GM23338 (cell line): ENCODE results near the gene PRR29. TPM values are rescaled to one million over a fixed set of nuclear protein-coding genes. Genes with fewer than 3 reads are reported as not detected.

Experiments
- ATAC-seq: fragments of 200-7000 bp; cut with Tn5 transposase; 3 replicates; pipeline ENCODE4 v1.9.1; 2020
- DNase-seq: peaks from one replicate; pipeline ENCODE4 v3.0.0-alpha.2; 2015; ENCODE audit warnings: low spot score
- H2AFZ ChIP-seq: fragments of 200-600 bp; sonication (generic); 2 replicates; pipeline ENCODE4 v1.8.0; 2016; ENCODE audit warnings: antibody characterized with exemption, mild to moderate bottlenecking, moderate library complexity
- H3F3A ChIP-seq: fragments of 200-600 bp; sonication (generic); replicated peaks from 2 replicates; pipeline ENCODE4 v1.8.0; 2017; ENCODE audit warnings: antibody characterized with exemption, mixed run types, low read depth
- H3K27ac ChIP-seq: fragments of 200-600 bp; sonication (generic); 2 replicates; pipeline ENCODE4 v1.6.1; 2016; ENCODE audit warnings: low read depth
- H3K27me3 ChIP-seq: fragments of 200-600 bp; sonication (generic); 2 replicates; pipeline ENCODE4 v1.8.0; 2016; ENCODE audit warnings: mild to moderate bottlenecking, mixed run types, moderate library complexity; ENCODE audit not compliant: insufficient read depth
- H3K36me3 ChIP-seq: fragments of 200-600 bp; sonication (generic); 2 replicates; pipeline ENCODE4 v1.8.0; 2016; ENCODE audit warnings: mild to moderate bottlenecking; ENCODE audit not compliant: insufficient read depth
- H3K4me1 ChIP-seq: fragments of 200-600 bp; sonication (generic); 2 replicates; pipeline ENCODE4 v1.8.0; 2016; ENCODE audit warnings: mild to moderate bottlenecking, moderate library complexity; ENCODE audit not compliant: insufficient read depth
- H3K4me2 ChIP-seq: fragments of 200-600 bp; sonication (generic); 2 replicates; pipeline ENCODE4 v1.7.1; 2017; ENCODE audit warnings: mixed run types
- H3K4me3 ChIP-seq: fragments of 200-600 bp; sonication (generic); 2 replicates; pipeline ENCODE4 v1.6.1; 2016; ENCODE audit warnings: mixed run types
- H3K79me2 ChIP-seq: fragments of 200-600 bp; sonication (generic); replicated peaks from 2 replicates; pipeline ENCODE4 v1.8.0; 2017; ENCODE audit warnings: mild to moderate bottlenecking; ENCODE audit not compliant: insufficient read depth
- H3K9me2 ChIP-seq: fragments of 200-600 bp; sonication (generic); 2 replicates; pipeline ENCODE4 v1.8.0; 2017; ENCODE audit not compliant: insufficient read depth
- H4K20me1 ChIP-seq: fragments of 200-600 bp; sonication (generic); replicated peaks from 2 replicates; pipeline ENCODE4 v1.8.0; 2017; ENCODE audit warnings: mild to moderate bottlenecking; ENCODE audit not compliant: insufficient read depth
- H3K27ac Mint-ChIP-seq: 2 replicates; pipeline ENCODE4 v1.8.0; 2020; ENCODE audit warnings: inconsistent platforms, mild to moderate bottlenecking, moderate library complexity, mixed read lengths
- H3K27me3 Mint-ChIP-seq: 3 replicates; pipeline ENCODE4 v1.8.0; 2022; ENCODE audit warnings: low read depth, mild to moderate bottlenecking, moderate library complexity, mixed read lengths, inconsistent platforms; ENCODE audit not compliant: insufficient read depth, poor library complexity
- H3K36me3 Mint-ChIP-seq: 3 replicates; pipeline ENCODE4 v1.8.0; 2021; ENCODE audit warnings: low read depth, mild to moderate bottlenecking, inconsistent platforms, moderate library complexity, mixed read lengths
- H3K4me1 Mint-ChIP-seq: 3 replicates; pipeline ENCODE4 v1.8.0; 2020; ENCODE audit warnings: mild to moderate bottlenecking, inconsistent platforms, mixed read lengths
- H3K4me3 Mint-ChIP-seq: 3 replicates; pipeline ENCODE4 v1.8.0; 2021; ENCODE audit warnings: moderate library complexity, mild to moderate bottlenecking, inconsistent platforms, mixed read lengths
- H3K9me3 Mint-ChIP-seq: 3 replicates; pipeline ENCODE4 v1.8.0; 2020; ENCODE audit warnings: moderate library complexity, mild to moderate bottlenecking, inconsistent platforms, mixed read lengths
- CTCF ChIP-seq, 2 experiments: fragments of 200-600 bp in 1 of 2; sonication (generic) in 1 of 2; conservative IDR thresholded peaks; 2 replicates each; pipeline versions ENCODE4 v1.5.1 to v1.6.1; 2016 to 2017; ENCODE audit warnings: antibody characterized with exemption in 2 of 2, low read depth in 2 of 2, mild to moderate bottlenecking in 2 of 2, moderate library complexity in 1 of 2
- JUNB ChIP-seq: IDR thresholded peaks from one replicate; pipeline ENCODE4 v1.6.1; 2016; ENCODE audit warnings: antibody characterized with exemption; ENCODE audit not compliant: unreplicated experiment
- NANOG ChIP-seq: IDR thresholded peaks from 2 replicates; pipeline ENCODE4 v1.6.1; 2016; ENCODE audit warnings: antibody characterized with exemption, borderline replicate concordance
- polyA plus RNA-seq: library from polyadenylated mRNA; unstranded; fragments of >200 nt; fragmentation: Nextera tagmentation; extraction: Ambion mirVana; gene quantifications from 2 replicates; pipeline ENCODE4 v1.2.1, GENCODE V29; 2016
- total RNA-seq: library from RNA; depleted of rRNA; stranded (reverse); fragments of >200 nt; shearing (Covaris generic); gene quantifications from 2 replicates; pipeline ENCODE4 v1.2.3, GENCODE V29; 2014
- TF ChIP-seq, protein P1 (sequence below): fragments of 250-450 bp; sonication (Bioruptor Pico); IDR thresholded peaks from 2 replicates; pipeline ENCODE4 v1.5.0; 2020; ENCODE audit warnings: mild to moderate bottlenecking, moderate library complexity

Gene PRR29
- total and polyA plus RNA-seq, 2 experiments from 2014 or later = 0.24 to 1.3 TPM

DNA sequence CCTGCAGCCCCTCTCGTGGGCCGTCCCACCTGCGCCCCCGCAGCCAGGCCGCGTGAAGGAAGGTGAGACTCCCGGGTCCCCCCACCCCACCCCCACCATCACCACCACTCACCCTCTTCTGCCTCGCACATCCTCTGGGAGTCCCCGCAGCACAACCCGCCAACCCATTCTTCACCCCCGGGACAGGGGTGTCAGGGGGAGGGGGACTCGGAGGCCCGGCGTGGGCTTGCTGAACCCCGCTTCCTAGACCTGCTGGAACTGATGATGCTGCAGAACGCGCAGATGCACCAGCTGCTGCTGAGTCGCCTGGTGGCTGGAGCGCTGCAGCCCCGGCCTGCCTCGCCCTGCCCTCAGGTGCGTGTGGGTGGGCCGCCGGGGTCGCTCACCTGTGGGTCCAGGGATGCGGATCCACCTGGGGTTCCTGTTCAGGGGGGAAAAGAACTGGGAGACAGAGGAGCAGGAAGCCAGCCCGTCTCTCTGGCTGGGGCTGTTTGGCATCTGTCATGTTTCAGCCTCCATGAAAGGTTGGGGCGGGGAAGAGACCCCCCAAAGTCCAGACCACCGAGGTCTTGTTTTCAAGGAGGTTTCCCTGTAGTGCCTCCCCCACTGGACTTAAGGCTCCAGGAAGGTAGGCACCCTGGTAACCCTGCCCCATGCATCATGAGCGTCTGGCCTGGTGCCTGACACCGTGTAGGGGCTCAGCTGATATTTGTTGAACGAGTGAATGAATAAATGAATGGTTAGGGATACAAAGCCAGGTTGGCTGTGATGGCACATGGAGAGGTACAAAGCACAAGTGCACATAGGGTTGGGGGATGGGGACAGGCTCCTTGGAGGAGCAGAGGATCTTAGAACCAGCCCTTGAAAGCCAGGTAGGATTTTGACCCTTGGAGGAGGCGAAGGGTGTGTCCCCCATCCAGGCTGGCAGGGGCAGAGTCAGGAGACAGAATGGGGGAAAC is 849 bp downstream of the PRR29 start:
- Histone ChIP-seq H3K79me2 (no peaks in the 10 kb centered on the region), H3K36me3 (no peaks in the 10 kb centered on the region), H3F3A (no peaks in the 10 kb centered on the region), H3K4me2 (peak overlapping the region; percentile 97), H4K20me1 (no peaks in the 10 kb centered on the region), H2AFZ (peak overlapping the region; percentile 100), H3K27me3 (peaks cover 22% of the 10 kb centered on the region), H3K27ac (no peak overlapping the region), H3K4me1 (peaks cover 10% of the 10 kb centered on the region), H3K9me2 (no peaks in the 10 kb centered on the region), H3K4me3 (peak overlapping the region; percentile 98)
- peak; percentile 63 for DNase-seq
- Mint-ChIP-seq H3K27ac (no peak overlapping the region), H3K36me3 (no peaks in the 10 kb centered on the region; the same call in 2 of the 3 replicates), H3K4me1 (peaks cover 18% of the 10 kb centered on the region), H3K9me3 (no peaks in the 10 kb centered on the region; the same call in 2 of the 3 replicates), H3K27me3 (peaks cover 25% of the 10 kb centered on the region), H3K4me3 (peak overlapping the region; percentile 84)
- TF ChIP-seq CTCF (conservative IDR thresholded peaks at IDR 0.05; ENCODE audit: low read depth in 2 of 2) (no peak), JUNB (no peak), NANOG (no peak)
- TF ChIP-seq, protein P1, sequence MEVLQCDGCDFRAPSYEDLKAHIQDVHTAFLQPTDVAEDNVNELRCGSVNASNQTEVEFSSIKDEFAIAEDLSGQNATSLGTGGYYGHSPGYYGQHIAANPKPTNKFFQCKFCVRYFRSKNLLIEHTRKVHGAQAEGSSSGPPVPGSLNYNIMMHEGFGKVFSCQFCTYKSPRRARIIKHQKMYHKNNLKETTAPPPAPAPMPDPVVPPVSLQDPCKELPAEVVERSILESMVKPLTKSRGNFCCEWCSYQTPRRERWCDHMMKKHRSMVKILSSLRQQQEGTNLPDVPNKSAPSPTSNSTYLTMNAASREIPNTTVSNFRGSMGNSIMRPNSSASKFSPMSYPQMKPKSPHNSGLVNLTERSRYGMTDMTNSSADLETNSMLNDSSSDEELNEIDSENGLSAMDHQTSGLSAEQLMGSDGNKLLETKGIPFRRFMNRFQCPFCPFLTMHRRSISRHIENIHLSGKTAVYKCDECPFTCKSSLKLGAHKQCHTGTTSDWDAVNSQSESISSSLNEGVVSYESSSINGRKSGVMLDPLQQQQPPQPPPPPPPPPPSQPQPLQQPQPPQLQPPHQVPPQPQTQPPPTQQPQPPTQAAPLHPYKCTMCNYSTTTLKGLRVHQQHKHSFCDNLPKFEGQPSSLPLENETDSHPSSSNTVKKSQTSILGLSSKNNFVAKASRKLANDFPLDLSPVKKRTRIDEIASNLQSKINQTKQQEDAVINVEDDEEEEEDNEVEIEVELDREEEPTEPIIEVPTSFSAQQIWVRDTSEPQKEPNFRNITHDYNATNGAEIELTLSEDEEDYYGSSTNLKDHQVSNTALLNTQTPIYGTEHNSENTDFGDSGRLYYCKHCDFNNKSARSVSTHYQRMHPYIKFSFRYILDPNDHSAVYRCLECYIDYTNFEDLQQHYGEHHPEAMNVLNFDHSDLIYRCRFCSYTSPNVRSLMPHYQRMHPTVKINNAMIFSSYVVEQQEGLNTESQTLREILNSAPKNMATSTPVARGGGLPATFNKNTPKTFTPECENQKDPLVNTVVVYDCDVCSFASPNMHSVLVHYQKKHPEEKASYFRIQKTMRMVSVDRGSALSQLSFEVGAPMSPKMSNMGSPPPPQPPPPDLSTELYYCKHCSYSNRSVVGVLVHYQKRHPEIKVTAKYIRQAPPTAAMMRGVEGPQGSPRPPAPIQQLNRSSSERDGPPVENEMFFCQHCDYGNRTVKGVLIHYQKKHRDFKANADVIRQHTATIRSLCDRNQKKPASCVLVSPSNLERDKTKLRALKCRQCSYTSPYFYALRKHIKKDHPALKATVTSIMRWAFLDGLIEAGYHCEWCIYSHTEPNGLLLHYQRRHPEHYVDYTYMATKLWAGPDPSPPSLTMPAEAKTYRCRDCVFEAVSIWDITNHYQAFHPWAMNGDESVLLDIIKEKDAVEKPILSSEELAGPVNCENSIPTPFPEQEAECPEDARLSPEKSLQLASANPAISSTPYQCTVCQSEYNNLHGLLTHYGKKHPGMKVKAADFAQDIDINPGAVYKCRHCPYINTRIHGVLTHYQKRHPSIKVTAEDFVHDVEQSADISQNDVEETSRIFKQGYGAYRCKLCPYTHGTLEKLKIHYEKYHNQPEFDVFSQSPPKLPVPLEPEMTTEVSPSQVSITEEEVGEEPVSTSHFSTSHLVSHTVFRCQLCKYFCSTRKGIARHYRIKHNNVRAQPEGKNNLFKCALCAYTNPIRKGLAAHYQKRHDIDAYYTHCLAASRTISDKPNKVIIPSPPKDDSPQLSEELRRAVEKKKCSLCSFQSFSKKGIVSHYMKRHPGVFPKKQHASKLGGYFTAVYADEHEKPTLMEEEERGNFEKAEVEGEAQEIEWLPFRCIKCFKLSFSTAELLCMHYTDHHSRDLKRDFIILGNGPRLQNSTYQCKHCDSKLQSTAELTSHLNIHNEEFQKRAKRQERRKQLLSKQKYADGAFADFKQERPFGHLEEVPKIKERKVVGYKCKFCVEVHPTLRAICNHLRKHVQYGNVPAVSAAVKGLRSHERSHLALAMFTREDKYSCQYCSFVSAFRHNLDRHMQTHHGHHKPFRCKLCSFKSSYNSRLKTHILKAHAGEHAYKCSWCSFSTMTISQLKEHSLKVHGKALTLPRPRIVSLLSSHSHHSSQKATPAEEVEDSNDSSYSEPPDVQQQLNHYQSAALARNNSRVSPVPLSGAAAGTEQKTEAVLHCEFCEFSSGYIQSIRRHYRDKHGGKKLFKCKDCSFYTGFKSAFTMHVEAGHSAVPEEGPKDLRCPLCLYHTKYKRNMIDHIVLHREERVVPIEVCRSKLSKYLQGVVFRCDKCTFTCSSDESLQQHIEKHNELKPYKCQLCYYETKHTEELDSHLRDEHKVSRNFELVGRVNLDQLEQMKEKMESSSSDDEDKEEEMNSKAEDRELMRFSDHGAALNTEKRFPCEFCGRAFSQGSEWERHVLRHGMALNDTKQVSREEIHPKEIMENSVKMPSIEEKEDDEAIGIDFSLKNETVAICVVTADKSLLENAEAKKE (CRISPR knock-in tag) = no peak
- peak; percentile 63 for ATAC-seq
